Measurements from ENCODE around the gene ARL6. TPM values are rescaled to one million over a fixed set of nuclear protein-coding genes. Genes with fewer than 3 reads are reported as not detected.

ARL6 gene
- total RNA-seq, 4 donors from 2014 or later = 7.3 to 17.1 (median 12.1) TPM

- peak; percentile 25 for TF ChIP-seq POLR2AphosphoS5 (IDR thresholded peaks at IDR 0.05)
- no peak for TF ChIP-seq POLR2A (IDR thresholded peaks at IDR 0.05)
- no peak for ATAC-seq
- H3K4me1 ChIP-seq = peaks cover 5 to 55% (median 11%) of the 10 kb centered on the region in 3 donors
- H3K27me3 ChIP-seq = no peaks in the 10 kb centered on the region
- peak overlapping the region in 3 of 4 donors; percentile 31 to 96 (median 93) for H3K27ac ChIP-seq
- H3K36me3 ChIP-seq = no peaks in the 10 kb centered on the region
- no peaks in the 10 kb centered on the region for H3K9me3 ChIP-seq
- peak overlapping the region; percentile 72 to 80 for H3K4me3 ChIP-seq
- WGBS, 2 donors (ENCODE audit: low coverage in 1 of 2) = 11 to 30% methylated on average over 16 to 17 of the region's 17 CpGs
These were observed 58.8 kb downstream of the ARL6 start for GRCh38 chr3:97823046-97824004.

GRCh38 chr3:97825101-97825500 lies 60.5 kb downstream of the ARL6 start:
- Histone ChIP-seq H3K36me3 (no peaks in the 10 kb centered on the region), H3K27me3 (no peaks in the 10 kb centered on the region), H3K27ac (no peak overlapping the region), H3K9me3 (no peaks in the 10 kb centered on the region), H3K4me3 (no peak overlapping the region), H3K4me1 (peaks cover 5 to 65% (median 11%) of the 10 kb centered on the region in 3 donors)
- WGBS, 2 donors (ENCODE audit: low coverage in 1 of 2) = 100% methylated on average over 1 of the region's 1 CpG
- no peak for ATAC-seq
- no peak for TF ChIP-seq POLR2AphosphoS5 (IDR thresholded peaks at IDR 0.05)

GRCh38 chr3:97827741-97828471 lies 63.3 kb downstream of the ARL6 start:
- no peak overlapping the region for H3K27ac ChIP-seq

DNA sequence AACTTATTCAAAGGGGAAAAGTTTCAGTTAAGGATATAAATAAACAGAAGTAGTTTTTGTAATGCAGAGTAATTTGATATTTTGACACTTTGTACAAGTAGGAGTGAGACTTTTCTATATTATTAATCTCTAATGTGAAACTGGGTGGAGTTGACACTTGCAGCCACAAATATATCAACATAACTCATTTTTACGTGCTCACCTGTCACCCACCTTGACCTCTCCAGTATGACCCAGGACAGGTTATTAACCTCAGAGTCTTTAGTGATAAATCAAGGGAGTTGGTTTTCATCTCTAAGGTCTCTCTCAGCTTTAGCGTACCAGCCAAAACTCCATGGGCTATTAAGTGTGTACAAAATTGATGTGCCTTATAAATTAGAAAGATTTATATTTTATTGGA lies 64.6 kb downstream of the ARL6 start:
- peaks cover 5 to 48% (median 11%) of the 10 kb centered on the region in 3 donors for H3K4me1 ChIP-seq
- no peaks in the 10 kb centered on the region for H3K27me3 ChIP-seq
- H3K4me3 ChIP-seq = no peak overlapping the region
- no peaks in the 10 kb centered on the region for H3K9me3 ChIP-seq
- no peak for ATAC-seq
- TF ChIP-seq POLR2A (IDR thresholded peaks at IDR 0.05) (no peak), POLR2AphosphoS5 (IDR thresholded peaks at IDR 0.05) (no peak), CTCF (IDR thresholded peaks at IDR 0.05) (no peak), EP300 (IDR thresholded peaks at IDR 0.05) (no peak)
- 97 to 100% methylated on average over 2 of the region's 2 CpGs for WGBS, 2 donors (ENCODE audit: low coverage in 1 of 2)
- H3K27ac ChIP-seq = no peak overlapping the region
- no peaks in the 10 kb centered on the region for H3K36me3 ChIP-seq

More at GRCh38 chr3:97827741-97828471, 63.3 kb downstream of the ARL6 start:
- peaks cover 5 to 59% (median 11%) of the 10 kb centered on the region in 3 donors for H3K4me1 ChIP-seq
- no peak overlapping the region for H3K4me3 ChIP-seq
- no peak for TF ChIP-seq CTCF (IDR thresholded peaks at IDR 0.05)
- TF ChIP-seq POLR2A (IDR thresholded peaks at IDR 0.05) = no peak
- TF ChIP-seq POLR2AphosphoS5 (IDR thresholded peaks at IDR 0.05) = no peak
- TF ChIP-seq EP300 (IDR thresholded peaks at IDR 0.05) = no peak
- ATAC-seq = no peak
- WGBS, 2 donors (ENCODE audit: low coverage in 1 of 2) = 30 to 58% methylated on average over 2 of the region's 2 CpGs
- H3K36me3 ChIP-seq = no peaks in the 10 kb centered on the region
- H3K9me3 ChIP-seq = no peaks in the 10 kb centered on the region
- no peaks in the 10 kb centered on the region for H3K27me3 ChIP-seq

DNA sequence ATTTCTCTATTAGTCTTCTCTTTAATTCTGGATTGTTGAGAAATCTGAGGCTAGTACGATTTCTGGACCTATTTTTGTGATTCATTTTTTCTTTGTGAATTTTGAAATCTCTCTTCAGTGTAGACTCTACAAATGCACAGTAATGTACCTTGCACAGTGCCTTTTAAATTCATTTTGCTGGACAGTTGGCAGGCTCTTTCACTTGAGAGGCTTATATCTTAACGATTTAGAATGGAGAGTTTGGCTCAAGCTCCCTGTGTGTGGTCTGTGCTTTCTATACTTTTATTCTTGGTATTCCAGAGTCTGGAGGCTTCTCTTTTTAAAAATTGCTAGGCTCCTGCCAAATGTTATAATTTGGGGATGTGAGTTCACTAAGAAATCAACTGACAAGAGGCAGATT lies 66.1 kb downstream of the ARL6 start:
- no peak for ATAC-seq
- no peaks in the 10 kb centered on the region for H3K36me3 ChIP-seq
- WGBS, 2 donors (ENCODE audit: low coverage in 1 of 2) = 17 to 28% methylated on average over 2 of the region's 2 CpGs
- H3K4me3 ChIP-seq = no peak overlapping the region
- no peak overlapping the region for H3K27ac ChIP-seq
- TF ChIP-seq EP300 (IDR thresholded peaks at IDR 0.05) = no peak
- TF ChIP-seq POLR2A (IDR thresholded peaks at IDR 0.05) = no peak
- TF ChIP-seq POLR2AphosphoS5 (IDR thresholded peaks at IDR 0.05) = no peak
- TF ChIP-seq CTCF (IDR thresholded peaks at IDR 0.05) = no peak
- H3K9me3 ChIP-seq = no peaks in the 10 kb centered on the region
- H3K4me1 ChIP-seq = peaks cover 5 to 33% (median 5%) of the 10 kb centered on the region in 3 donors
- H3K27me3 ChIP-seq = no peaks in the 10 kb centered on the region
